Dendritic cell treated with granulocyte-macrophage colony-stimulating factor and Interleukin-4, amounts not matched to agents 40 ng/mL and 50 ng/mL, for 4 days (primary cell): Measurements from ENCODE around the gene MXD4.

Source experiments
- H3K27ac Mint-ChIP-seq: one replicate; pipeline ENCODE4 v1.8.0; 2022; ENCODE audit warnings: mild to moderate bottlenecking, mixed read lengths
- H3K27me3 Mint-ChIP-seq: one replicate; pipeline ENCODE4 v1.8.0; 2022; ENCODE audit warnings: mild to moderate bottlenecking, mixed read lengths
- H3K36me3 Mint-ChIP-seq: one replicate; pipeline ENCODE4 v1.8.0; 2022; ENCODE audit warnings: low read depth, mixed read lengths
- H3K4me1 Mint-ChIP-seq: one replicate; pipeline ENCODE4 v1.8.0; 2022; ENCODE audit warnings: low read depth, mixed read lengths
- H3K4me3 Mint-ChIP-seq: one replicate; pipeline ENCODE4 v1.8.0; 2022; ENCODE audit warnings: mild to moderate bottlenecking, moderate library complexity, mixed read lengths
- H3K9me3 Mint-ChIP-seq: one replicate; pipeline ENCODE4 v1.8.0; 2022; ENCODE audit warnings: mixed read lengths
- intact Hi-C: fragments of 100-400 bp; cut with micrococcal nuclease; formaldehyde crosslinking; loops from one replicate; pipeline ENCODE4 v1.15.0; 2022

Gene MXD4

DNA sequence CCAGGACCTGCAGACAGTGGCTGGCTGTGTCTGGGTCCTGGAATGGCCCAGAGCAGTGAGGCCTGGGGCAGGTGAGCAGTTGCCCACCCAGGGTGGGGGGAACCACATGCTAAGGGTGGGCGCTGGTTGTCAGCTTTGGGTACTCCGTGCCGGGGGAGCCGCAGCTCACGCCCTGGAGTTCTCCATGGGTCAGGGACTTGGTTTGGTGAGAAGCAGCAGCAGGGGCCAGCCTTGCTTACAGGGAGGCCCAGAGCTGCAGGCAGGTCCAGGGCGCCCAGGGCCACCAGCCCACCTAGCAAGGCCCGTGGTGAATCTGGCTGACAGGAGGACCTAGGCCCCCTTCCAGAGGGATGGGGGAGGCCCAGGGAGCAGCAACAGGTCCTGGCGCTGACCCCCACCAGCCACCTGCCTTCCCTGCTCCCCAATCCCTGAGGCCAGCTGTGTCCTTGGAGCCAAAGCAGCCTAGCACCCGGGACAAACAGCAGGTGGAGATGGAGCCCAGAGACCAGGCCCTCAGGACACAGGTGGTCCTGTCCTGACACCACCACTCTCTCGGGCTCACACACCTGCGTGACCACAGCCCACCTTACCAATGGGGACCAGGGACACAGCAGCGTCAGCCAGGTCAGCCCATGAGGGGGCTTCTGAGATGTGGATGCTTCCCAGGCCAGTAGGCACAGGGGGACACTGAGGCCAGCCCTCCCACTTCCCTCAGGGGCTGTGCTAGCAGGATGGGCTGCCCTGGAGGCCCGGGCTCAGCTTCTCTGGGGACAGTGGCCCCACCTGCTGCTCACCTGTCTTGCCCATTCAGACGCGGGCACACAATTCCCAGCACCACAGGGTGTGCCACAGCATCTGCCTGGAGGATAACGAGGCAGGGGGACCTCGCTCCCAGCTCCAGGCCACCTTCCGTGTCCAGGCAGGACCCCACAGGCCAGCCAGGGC lies 3.5 kb downstream of the MXD4 start:
- H3K9me3 Mint-ChIP-seq = no peaks in the 10 kb centered on the region
- H3K27ac Mint-ChIP-seq = no peak overlapping the region
- peaks cover 37% of the 10 kb centered on the region for H3K4me1 Mint-ChIP-seq
- peaks cover 76% of the 10 kb centered on the region for H3K36me3 Mint-ChIP-seq
- H3K4me3 Mint-ChIP-seq = no peak overlapping the region
- intact Hi-C loops = no loop called here
- H3K27me3 Mint-ChIP-seq = no peaks in the 10 kb centered on the region

GRCh38 chr4:2257361-2258081 lies 4.4 kb downstream of the MXD4 start:
- H3K4me3 Mint-ChIP-seq = no peak overlapping the region

GRCh38 chr4:2256781-2257191 lies 5.1 kb downstream of the MXD4 start:
- H3K27me3 Mint-ChIP-seq = no peaks in the 10 kb centered on the region
- H3K4me3 Mint-ChIP-seq = no peak overlapping the region
- no peak overlapping the region for H3K27ac Mint-ChIP-seq
- H3K9me3 Mint-ChIP-seq = no peaks in the 10 kb centered on the region
- intact Hi-C loops = no loop called here
- peaks cover 92% of the 10 kb centered on the region for H3K36me3 Mint-ChIP-seq
- peaks cover 33% of the 10 kb centered on the region for H3K4me1 Mint-ChIP-seq

More at GRCh38 chr4:2257361-2258081, 4.4 kb downstream of the MXD4 start:
- Mint-ChIP-seq H3K36me3 (peaks cover 84% of the 10 kb centered on the region), H3K27ac (no peak overlapping the region), H3K27me3 (no peaks in the 10 kb centered on the region), H3K9me3 (no peaks in the 10 kb centered on the region), H3K4me1 (peaks cover 34% of the 10 kb centered on the region)
- intact Hi-C loops = no loop called here

DNA sequence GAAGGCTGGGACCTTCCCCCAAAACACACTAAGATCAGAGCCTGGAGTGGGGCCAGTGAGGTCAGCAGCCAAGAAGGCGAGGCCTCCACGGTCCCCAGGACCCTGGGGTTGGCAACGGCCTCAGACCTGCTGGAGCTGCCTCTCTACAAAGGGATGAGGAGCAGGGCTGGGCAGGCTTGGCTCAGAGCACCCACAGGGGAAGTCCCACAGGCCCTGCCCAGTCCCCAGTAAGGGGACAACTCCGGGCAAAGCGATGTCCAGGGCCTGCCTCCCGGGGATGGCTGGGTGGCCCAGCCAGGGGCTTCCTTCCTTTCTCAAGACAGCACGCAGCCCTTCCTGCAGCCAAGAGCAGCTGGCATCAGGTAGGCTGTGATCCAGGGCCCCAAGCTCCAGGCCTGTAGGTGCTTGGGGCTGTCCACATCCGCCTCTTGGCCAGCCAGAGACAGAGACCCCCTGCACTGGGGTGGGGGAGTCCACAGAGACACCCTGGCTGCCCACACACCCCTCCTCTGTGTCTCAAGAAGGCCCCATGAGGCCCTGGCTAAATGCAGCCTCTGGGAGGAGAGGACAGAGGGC lies 5.7 kb downstream of the MXD4 start:
- Mint-ChIP-seq H3K4me3 (no peak overlapping the region), H3K27ac (no peak overlapping the region), H3K4me1 (peaks cover 33% of the 10 kb centered on the region), H3K9me3 (no peaks in the 10 kb centered on the region), H3K27me3 (no peaks in the 10 kb centered on the region), H3K36me3 (peaks cover 97% of the 10 kb centered on the region)
- intact Hi-C loops = no loop called here

DNA sequence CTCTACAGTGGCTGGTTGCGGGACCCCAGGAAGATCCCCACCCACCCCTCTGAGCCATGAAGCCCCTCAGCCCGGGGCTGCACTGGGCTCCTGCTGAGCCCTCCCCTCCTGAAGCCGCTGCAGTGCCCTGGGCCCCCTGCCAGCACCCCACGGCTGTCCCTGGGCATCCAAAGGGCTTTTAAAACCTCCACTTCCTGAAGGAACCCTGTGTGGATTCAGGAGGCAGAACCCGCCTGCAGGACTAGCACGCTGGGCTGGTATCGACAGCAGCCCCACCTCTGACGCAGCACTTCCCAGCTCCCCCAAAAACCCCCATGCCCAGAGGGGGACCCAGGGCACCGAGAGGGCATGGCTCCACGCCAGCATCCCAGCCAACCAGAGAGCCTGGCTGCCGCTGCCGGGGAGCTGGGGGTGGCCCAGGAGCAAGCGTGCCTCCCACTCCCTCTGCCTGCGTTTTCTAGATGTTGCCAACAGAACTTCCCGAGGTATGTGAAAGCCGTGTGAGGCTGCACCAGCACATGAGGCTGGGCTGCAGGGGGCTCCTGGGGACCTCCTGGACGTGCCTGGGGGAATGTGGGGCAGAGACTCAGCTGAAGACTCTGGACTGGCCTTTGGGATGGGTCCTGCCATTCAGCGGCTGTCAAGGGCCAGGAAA lies 6.3 kb downstream of the MXD4 start:
- Mint-ChIP-seq H3K4me3 (no peak overlapping the region), H3K4me1 (peaks cover 33% of the 10 kb centered on the region), H3K27ac (no peak overlapping the region), H3K27me3 (no peaks in the 10 kb centered on the region), H3K9me3 (no peaks in the 10 kb centered on the region), H3K36me3 (peaks cover 99% of the 10 kb centered on the region)
- intact Hi-C loops = no loop called here

DNA sequence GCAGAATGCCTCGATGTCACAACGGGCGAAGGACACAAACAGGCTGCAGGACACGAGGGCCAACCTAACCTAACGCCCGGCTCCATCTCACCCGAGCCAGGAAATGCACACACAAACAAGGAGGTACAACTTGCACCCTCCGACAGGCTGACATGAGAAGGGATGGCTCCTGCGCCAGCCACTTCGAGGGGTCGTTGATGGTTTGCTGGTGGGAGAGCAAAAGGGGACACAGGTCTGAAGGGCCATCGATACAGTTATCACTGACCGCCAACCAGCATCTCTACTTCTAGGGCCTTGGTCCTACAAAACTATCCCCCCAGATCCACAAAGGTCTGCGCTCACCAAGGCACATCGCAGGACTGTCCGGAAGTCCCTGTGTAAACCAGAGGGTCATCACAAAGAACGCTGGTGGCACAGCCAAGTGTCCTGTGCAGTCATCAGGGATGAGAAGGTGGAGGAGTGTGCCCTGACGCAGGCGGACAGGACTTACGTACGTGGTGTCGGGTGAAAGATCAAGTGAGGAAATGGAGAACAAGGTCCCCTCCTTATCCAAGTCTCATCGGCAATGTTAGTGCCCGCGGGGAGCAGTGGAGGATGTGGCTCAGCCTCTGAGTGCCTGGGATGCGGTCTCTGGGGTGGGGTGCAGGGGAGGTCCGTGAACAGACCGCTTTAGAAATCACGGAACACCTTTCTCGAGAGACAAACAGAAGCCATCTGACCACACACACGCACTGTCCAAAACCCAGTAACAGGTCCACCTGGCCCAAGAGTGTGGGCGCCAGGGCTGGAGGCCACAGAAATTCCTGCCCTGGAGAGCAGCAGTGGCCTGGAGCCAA lies 7.0 kb downstream of the MXD4 start:
- Mint-ChIP-seq H3K27me3 (no peaks in the 10 kb centered on the region), H3K36me3 (peaks cover 100% of the 10 kb centered on the region), H3K27ac (no peak overlapping the region), H3K4me1 (peaks cover 31% of the 10 kb centered on the region), H3K4me3 (no peak overlapping the region), H3K9me3 (no peaks in the 10 kb centered on the region)
- intact Hi-C loops = no loop called here

GRCh38 chr4:2253160-2254084 lies 8.5 kb downstream of the MXD4 start:
- intact Hi-C loops = no loop called here
- Mint-ChIP-seq H3K4me1 (peaks cover 25% of the 10 kb centered on the region), H3K36me3 (peaks cover 100% of the 10 kb centered on the region), H3K4me3 (no peak overlapping the region), H3K9me3 (no peaks in the 10 kb centered on the region), H3K27me3 (no peaks in the 10 kb centered on the region), H3K27ac (no peak overlapping the region)

DNA sequence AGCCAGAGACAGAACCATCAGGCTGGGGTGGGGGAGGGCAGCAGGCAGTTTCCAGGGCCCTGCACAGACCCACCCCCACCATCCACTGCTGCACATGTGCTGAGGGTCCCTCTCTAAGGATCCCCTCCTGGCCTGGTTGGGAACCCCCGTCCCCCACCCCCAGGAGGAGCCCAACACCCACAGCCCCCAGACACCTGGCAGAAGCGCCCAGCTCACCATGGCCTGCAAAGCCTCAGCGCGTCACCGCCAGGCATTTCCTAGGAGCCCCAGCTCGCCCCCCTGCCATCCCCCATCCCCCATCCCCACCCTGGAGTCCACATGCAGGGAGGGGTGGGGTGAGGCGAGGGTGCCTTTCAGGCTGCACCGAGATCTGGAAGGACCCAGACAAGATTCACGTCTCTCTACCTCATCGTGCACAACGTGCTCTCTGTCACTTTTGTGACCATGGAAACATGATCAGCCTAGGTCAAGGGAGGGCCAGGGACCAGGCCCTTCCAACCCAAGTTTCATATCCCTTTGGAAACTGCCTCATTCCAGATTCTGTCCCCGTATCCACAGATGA lies 9.3 kb downstream of the MXD4 start:
- H3K9me3 Mint-ChIP-seq = no peaks in the 10 kb centered on the region
- H3K36me3 Mint-ChIP-seq = peaks cover 100% of the 10 kb centered on the region
- intact Hi-C loops = no loop called here
- H3K4me1 Mint-ChIP-seq = peaks cover 18% of the 10 kb centered on the region
- no peak overlapping the region for H3K4me3 Mint-ChIP-seq
- H3K27me3 Mint-ChIP-seq = no peaks in the 10 kb centered on the region
- no peak overlapping the region for H3K27ac Mint-ChIP-seq

- intact Hi-C loops = no loop called here
- H3K27me3 Mint-ChIP-seq = no peaks in the 10 kb centered on the region
- no peaks in the 10 kb centered on the region for H3K9me3 Mint-ChIP-seq
- peaks cover 100% of the 10 kb centered on the region for H3K36me3 Mint-ChIP-seq
- H3K27ac Mint-ChIP-seq = no peak overlapping the region
- peaks cover 13% of the 10 kb centered on the region for H3K4me1 Mint-ChIP-seq
- no peak overlapping the region for H3K4me3 Mint-ChIP-seq
Observed at GRCh38 chr4:2251795-2252529, 9.9 kb downstream of the MXD4 start.

DNA sequence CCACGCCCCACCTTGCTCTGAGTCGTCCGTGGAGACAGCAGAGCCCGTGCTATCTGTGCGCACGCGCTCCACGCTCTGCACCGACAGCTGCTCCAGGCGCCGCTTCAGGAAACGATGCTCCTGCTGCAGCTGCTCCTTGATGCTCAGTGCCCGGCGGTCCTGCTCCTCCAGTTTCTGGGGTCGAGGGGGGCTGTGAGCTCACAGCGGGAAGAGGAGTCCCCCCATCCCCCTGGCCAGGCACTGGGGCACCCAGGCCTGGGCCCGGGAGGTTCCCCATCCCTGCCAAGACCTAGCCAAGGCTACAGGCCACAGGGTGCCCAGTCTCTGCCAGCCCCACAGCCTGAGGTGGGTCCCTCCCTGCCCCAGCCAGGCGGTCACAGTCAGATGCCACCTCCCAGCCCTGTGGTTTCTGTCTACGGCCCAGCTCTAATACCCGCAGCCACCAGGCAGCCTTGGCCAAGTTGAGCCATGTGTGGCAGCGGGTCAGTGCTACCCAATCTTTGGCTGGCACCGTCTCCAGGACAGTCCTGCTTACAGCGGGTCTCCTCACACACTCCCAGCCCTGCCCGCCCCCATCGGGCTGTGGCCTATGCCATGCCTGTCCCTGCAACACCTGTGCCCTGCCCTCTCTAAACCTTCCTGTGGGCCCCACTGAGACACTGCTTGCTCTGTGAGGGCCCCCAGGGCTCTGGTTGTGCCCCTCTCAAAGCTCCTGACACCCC lies 10.7 kb downstream of the MXD4 start:
- Mint-ChIP-seq H3K27ac (no peak overlapping the region), H3K4me3 (no peak overlapping the region), H3K9me3 (no peaks in the 10 kb centered on the region), H3K36me3 (peaks cover 98% of the 10 kb centered on the region), H3K27me3 (no peaks in the 10 kb centered on the region), H3K4me1 (peaks cover 15% of the 10 kb centered on the region)
- intact Hi-C loops = no loop called here

- H3K36me3 Mint-ChIP-seq = peaks cover 91% of the 10 kb centered on the region
- H3K9me3 Mint-ChIP-seq = no peaks in the 10 kb centered on the region
- no peak overlapping the region for H3K27ac Mint-ChIP-seq
- no peaks in the 10 kb centered on the region for H3K27me3 Mint-ChIP-seq
- intact Hi-C loops = no loop called here
- no peak overlapping the region for H3K4me3 Mint-ChIP-seq
- H3K4me1 Mint-ChIP-seq = peaks cover 21% of the 10 kb centered on the region
Observed at GRCh38 chr4:2250357-2251072, 11.4 kb downstream of the MXD4 start.
